OCI-LY7 (cell line): ENCODE results near the gene ACP7.

Experiments
- CTCF ChIP-seq: fragments of 200-600 bp; sonication (generic); conservative IDR thresholded peaks from 2 replicates; pipeline ENCODE4 v1.5.1; 2014; ENCODE audit warnings: mild to moderate bottlenecking, antibody characterized with exemption, low read length, moderate library complexity, mixed read lengths
- EZH2phosphoT487 ChIP-seq: fragments of 200-600 bp; sonication (generic); IDR thresholded peaks from 2 replicates; pipeline ENCODE4 v1.6.1; 2018; ENCODE audit warnings: low read depth, borderline replicate concordance, mild to moderate bottlenecking, mixed run types, antibody characterized with exemption, low read length, moderate library complexity, mixed read lengths

GRCh38 chr19:39146091-39146490 lies 61.9 kb downstream of the ACP7 start:
- TF ChIP-seq CTCF (no peak), EZH2phosphoT487 (no peak)
